Mammary epithelial cell (primary cell): ENCODE measurements around the gene EVX2.

Source experiments
- CTCF ChIP-seq, 2 donors: IDR thresholded peaks in 1 of 2; conservative IDR thresholded peaks in 1 of 2; 2 replicates each; pipeline ENCODE4 v1.5.1; 2011 to 2012; ENCODE audit warnings: inconsistent platforms in 2 of 2, low read length in 2 of 2, mild to moderate bottlenecking in 2 of 2, control low read depth in 1 of 2, low read depth in 1 of 2; ENCODE audit not compliant: insufficient read depth in 1 of 2; ENCODE audit errors: extremely low read depth in 1 of 2
- EZH2 ChIP-seq: IDR thresholded peaks from 2 replicates; pipeline ENCODE4 v1.6.1; 2012; ENCODE audit warnings: low read length, inconsistent platforms, borderline replicate concordance

- no peak for TF ChIP-seq CTCF (conservative IDR thresholded peaks at IDR 0.05 in 1 of 2, IDR thresholded peaks at IDR 0.05 in 1 of 2; ENCODE audit: extremely low read depth in 1 of 2, insufficient read depth in 1 of 2, low read depth in 1 of 2, low read length in 2 of 2)
- TF ChIP-seq EZH2 = no peak
Observed at GRCh38 chr2:176125772-176126054, 42.0 kb upstream of the EVX2 start.
